ENCODE data around the gene CPLANE2. TPM values are rescaled to one million over a fixed set of nuclear protein-coding genes. Genes with fewer than 3 reads are reported as not detected.

CPLANE2 gene
- total RNA-seq, 1 donor from 2014 or later, result 12.9 TPM

DNA sequence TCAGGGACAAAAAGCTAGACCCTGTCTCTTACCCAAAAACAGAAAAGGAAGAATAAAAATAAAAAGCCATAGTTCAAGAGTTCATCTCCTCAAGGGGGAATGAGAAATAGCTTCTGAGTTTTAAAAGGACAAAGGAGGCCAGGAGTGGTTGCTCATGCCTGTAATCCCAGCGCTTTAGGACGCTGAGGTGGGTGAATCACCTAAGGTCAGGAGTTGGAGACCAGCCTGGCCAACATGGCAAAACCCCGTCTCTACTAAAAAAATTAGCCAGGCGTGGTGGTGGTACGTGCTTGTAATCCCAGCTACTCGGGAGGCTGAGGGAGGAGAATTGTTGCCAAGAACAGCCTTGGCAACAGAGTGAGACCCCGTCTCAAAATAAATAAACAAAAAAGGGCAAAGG lies 38.6 kb upstream of the CPLANE2 start:
- H3K27ac Mint-ChIP-seq, result no peak overlapping the region
- H3K27me3 Mint-ChIP-seq, result no peaks in the 10 kb centered on the region
- no peaks in the 10 kb centered on the region for H3K9me3 Mint-ChIP-seq
- H3K4me3 Mint-ChIP-seq, result no peak overlapping the region
- TF ChIP-seq, protein P1, sequence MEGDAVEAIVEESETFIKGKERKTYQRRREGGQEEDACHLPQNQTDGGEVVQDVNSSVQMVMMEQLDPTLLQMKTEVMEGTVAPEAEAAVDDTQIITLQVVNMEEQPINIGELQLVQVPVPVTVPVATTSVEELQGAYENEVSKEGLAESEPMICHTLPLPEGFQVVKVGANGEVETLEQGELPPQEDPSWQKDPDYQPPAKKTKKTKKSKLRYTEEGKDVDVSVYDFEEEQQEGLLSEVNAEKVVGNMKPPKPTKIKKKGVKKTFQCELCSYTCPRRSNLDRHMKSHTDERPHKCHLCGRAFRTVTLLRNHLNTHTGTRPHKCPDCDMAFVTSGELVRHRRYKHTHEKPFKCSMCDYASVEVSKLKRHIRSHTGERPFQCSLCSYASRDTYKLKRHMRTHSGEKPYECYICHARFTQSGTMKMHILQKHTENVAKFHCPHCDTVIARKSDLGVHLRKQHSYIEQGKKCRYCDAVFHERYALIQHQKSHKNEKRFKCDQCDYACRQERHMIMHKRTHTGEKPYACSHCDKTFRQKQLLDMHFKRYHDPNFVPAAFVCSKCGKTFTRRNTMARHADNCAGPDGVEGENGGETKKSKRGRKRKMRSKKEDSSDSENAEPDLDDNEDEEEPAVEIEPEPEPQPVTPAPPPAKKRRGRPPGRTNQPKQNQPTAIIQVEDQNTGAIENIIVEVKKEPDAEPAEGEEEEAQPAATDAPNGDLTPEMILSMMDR (conservative IDR thresholded peaks at IDR 0.05), result no peak
- H3K36me3 Mint-ChIP-seq, result peaks cover 24% of the 10 kb centered on the region
- no peak for DNase-seq (ENCODE audit: extremely low spot score, unreplicated experiment)
- peaks cover 5% of the 10 kb centered on the region for H3K4me1 Mint-ChIP-seq (ENCODE audit: unreplicated experiment)

DNA sequence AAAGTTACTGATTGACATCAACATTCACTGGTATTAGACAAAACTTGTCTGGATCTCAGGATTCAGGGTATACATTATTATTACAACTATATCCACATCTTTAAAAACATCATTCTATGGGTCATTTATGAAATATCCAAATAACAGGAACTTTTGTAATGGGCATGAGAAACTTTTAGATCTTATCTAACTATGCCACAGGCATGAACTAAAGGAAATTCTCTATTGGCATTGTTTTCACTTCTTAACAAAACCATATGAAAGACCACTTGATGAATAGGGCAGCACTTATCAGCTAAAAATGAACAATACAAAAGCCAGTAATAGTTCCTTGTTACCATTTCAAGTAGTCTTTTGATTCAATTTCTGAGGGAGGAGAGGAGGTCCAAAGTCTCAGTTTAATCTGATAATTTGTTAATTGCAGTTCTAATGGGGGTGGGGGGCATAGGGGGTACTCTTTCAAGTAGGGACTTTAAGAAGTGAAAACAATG lies 30.8 kb upstream of the CPLANE2 start:
- peaks cover 27% of the 10 kb centered on the region for H3K4me1 Mint-ChIP-seq (ENCODE audit: unreplicated experiment)
- DNase-seq (ENCODE audit: extremely low spot score, unreplicated experiment), result no peak
- no peak overlapping the region for H3K27ac Mint-ChIP-seq
- TF ChIP-seq, protein P1 (conservative IDR thresholded peaks at IDR 0.05), result no peak
- H3K27me3 Mint-ChIP-seq, result no peaks in the 10 kb centered on the region
- no peak overlapping the region for H3K4me3 Mint-ChIP-seq
- peaks cover 11% of the 10 kb centered on the region for H3K36me3 Mint-ChIP-seq
- H3K9me3 Mint-ChIP-seq, result no peaks in the 10 kb centered on the region

DNA sequence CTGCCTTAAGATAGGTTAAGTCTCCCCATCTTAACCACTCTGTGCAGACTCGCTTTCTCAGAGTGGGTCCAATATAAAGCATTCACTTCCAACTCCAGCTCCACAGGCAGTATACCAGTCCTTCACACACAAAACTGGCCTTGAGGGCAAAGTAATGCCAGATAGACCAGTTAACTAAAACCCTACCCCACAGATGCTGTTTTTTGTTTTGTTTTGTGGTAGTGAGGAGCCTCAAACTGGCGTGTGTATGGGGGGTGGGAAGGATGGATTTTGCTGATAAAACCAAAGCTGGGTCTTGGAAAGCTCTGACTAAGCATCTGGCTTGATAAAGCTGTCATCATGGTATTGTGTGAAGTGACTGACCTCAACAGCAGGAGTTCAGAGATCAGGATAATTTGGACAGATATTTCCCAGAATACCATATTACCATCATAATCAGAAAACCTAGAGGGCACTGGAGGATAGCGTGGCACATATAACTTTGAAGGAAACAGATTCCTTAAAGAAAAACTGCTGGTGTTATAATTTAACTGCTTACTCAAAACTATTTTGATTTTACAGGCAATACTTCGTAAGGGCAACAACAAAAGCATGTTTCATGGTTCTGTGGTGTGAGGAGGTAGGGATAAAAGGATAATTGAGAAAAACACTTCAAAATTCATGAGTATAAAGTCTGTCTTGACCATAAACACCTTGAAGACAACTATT lies 29.6 kb upstream of the CPLANE2 start:
- Mint-ChIP-seq H3K36me3 (peaks cover 10% of the 10 kb centered on the region), H3K4me3 (no peak overlapping the region), H3K27ac (no peak overlapping the region), H3K4me1 (ENCODE audit: unreplicated experiment) (peaks cover 27% of the 10 kb centered on the region), H3K27me3 (no peaks in the 10 kb centered on the region), H3K9me3 (no peaks in the 10 kb centered on the region)
- TF ChIP-seq, protein P1 (conservative IDR thresholded peaks at IDR 0.05), result no peak
- no peak for DNase-seq (ENCODE audit: extremely low spot score, unreplicated experiment)

DNA sequence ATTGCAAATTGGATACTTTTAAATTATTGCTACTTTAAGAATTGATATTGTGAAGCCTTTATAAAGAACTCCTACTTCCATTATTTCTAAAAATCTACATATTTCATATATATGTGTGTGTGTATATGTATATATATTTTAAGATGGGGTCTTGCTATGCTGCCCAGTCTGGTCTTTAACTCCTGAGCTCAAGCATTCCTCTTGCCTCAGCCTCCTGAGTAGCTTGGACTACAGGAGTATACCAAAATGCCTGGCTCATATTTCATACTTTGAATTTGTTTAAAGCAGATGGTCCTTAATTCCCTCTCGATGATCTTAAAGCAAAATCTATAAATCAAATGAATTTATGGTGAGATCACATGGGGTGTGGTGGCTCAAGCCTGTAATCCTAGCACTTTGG lies 25.1 kb upstream of the CPLANE2 start:
- DNase-seq (ENCODE audit: extremely low spot score, unreplicated experiment), result no peak
- H3K27me3 Mint-ChIP-seq, result no peaks in the 10 kb centered on the region
- TF ChIP-seq, protein P1 (conservative IDR thresholded peaks at IDR 0.05), result no peak
- H3K27ac Mint-ChIP-seq, result no peak overlapping the region
- H3K4me1 Mint-ChIP-seq (ENCODE audit: unreplicated experiment), result peaks cover 8% of the 10 kb centered on the region
- H3K4me3 Mint-ChIP-seq, result no peak overlapping the region
- H3K36me3 Mint-ChIP-seq, result peaks cover 5% of the 10 kb centered on the region
- no peaks in the 10 kb centered on the region for H3K9me3 Mint-ChIP-seq

DNA sequence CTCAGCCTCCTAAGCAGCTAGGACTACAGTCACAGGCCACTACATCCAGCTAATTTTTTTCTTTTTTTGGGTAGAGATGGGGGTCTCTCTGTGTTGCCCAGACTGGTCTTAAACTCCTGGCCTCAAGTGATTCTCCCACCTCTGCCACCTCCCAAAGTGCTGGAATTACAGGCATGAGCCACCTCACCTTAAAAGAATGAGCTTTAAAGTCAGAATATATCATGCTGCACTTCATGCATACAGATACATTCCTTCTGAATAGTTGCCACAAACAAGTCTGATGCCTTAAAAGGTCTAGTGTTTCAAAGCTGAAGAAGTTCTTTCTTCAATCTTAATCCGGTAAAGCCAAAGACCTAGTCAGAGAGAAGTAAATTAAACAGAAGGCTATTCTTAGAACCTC lies 23.8 kb upstream of the CPLANE2 start:
- no peak for DNase-seq (ENCODE audit: extremely low spot score, unreplicated experiment)
- Mint-ChIP-seq H3K9me3 (no peaks in the 10 kb centered on the region), H3K4me3 (no peak overlapping the region), H3K27ac (peak overlapping the region; percentile 48), H3K36me3 (peaks cover 9% of the 10 kb centered on the region), H3K4me1 (ENCODE audit: unreplicated experiment) (no peaks in the 10 kb centered on the region), H3K27me3 (no peaks in the 10 kb centered on the region)
- TF ChIP-seq, protein P1 (conservative IDR thresholded peaks at IDR 0.05), result no peak
